Upper lobe of left lung (tissue), 6 donors: ENCODE results near the gene HYAL1. TPM values are rescaled to one million over a fixed set of nuclear protein-coding genes. Genes with fewer than 3 reads are reported as not detected.

ENCODE experiments used
- ATAC-seq, 2 donors: fragments of 200-7000 bp; cut with Tn5 transposase; one replicate each; pipeline ENCODE4 v1.9.1; 2022; ENCODE audit warnings: mild to moderate bottlenecking in 2 of 2, moderate library complexity in 2 of 2; ENCODE audit not compliant: low FRiP score in 2 of 2
- DNase-seq, 2 donors: peaks; one replicate each; pipeline ENCODE4 v3.0.0-alpha.2; 2019 to 2020
- H3K27ac ChIP-seq, 4 donors: fragments of 200-600 bp; sonication (generic); one replicate each; pipeline ENCODE4 v1.5.1; 2016 to 2019
- H3K27me3 ChIP-seq, 4 donors: fragments of 200-600 bp; sonication (generic); one replicate each; pipeline ENCODE4 v1.5.1; 2017 to 2019
- H3K36me3 ChIP-seq, 4 donors: fragments of 200-600 bp; sonication (generic); one replicate each; pipeline ENCODE4 v1.5.1; 2016 to 2019
- H3K4me1 ChIP-seq, 4 donors: fragments of 200-600 bp; sonication (generic); one replicate each; pipeline ENCODE4 v1.5.1; 2018 to 2019
- H3K4me3 ChIP-seq, 4 donors: fragments of 200-600 bp; sonication (generic); one replicate each; pipeline ENCODE4 v1.5.1; 2017 to 2019; ENCODE audit warnings: mild to moderate bottlenecking in 2 of 4, moderate library complexity in 1 of 4
- H3K9me3 ChIP-seq, 4 donors: fragments of 200-600 bp; sonication (generic); one replicate each; pipeline ENCODE4 v1.5.1; 2018 to 2019
- CTCF ChIP-seq, 6 experiments: fragments of 450-650 bp in 4 of 6; fragments of 200-600 bp in 2 of 6; sonication (generic) in 2 of 6; IDR thresholded peaks; one replicate each; pipeline ENCODE4 v1.5.1; 2016 to 2019; ENCODE audit warnings: antibody characterized with exemption in 6 of 6
- EP300 ChIP-seq, 4 donors: sonication (generic); formaldehyde crosslinking; IDR thresholded peaks; one replicate each; pipeline ENCODE4 v1.5.1; 2017; ENCODE audit warnings: antibody characterized with exemption in 4 of 4, control low read depth in 2 of 4
- POLR2A ChIP-seq, 4 donors: fragments of 450-650 bp; IDR thresholded peaks; one replicate each; pipeline ENCODE4 v1.5.1; 2016 to 2017; ENCODE audit warnings: antibody characterized with exemption in 4 of 4, mild to moderate bottlenecking in 2 of 4
- POLR2AphosphoS5 ChIP-seq, 2 donors: sonication (generic); formaldehyde crosslinking; IDR thresholded peaks; one replicate each; pipeline ENCODE4 v1.5.1; 2017; ENCODE audit warnings: antibody characterized with exemption in 2 of 2
- WGBS, 2 donors: methylation state at CpG; one replicate each; pipeline ENCODE4 v1.1.5; 2017 to 2018; 5-methylcytosine and 5-hydroxymethylcytosine counted together
- total RNA-seq, 6 donors: library from RNA; depleted of rRNA in 4 of 6; stranded (reverse); fragments of >200 nt in 4 of 6; gene quantifications; one replicate each; pipeline versions ENCODE4 v1.1.0 to v1.2.1, GENCODE V29; 2016 to 2021
- donor health status: DM: no; HTN: no; CAD: no; lungs with moderate emphysema.
- donor health status: DM: no; HTN: yes; CAD: no; lungs with severe emphysema.

HYAL1 gene
- total RNA-seq, 6 donors from 2014 or later = 22.0 to 99.1 (median 63.0) TPM

DNA sequence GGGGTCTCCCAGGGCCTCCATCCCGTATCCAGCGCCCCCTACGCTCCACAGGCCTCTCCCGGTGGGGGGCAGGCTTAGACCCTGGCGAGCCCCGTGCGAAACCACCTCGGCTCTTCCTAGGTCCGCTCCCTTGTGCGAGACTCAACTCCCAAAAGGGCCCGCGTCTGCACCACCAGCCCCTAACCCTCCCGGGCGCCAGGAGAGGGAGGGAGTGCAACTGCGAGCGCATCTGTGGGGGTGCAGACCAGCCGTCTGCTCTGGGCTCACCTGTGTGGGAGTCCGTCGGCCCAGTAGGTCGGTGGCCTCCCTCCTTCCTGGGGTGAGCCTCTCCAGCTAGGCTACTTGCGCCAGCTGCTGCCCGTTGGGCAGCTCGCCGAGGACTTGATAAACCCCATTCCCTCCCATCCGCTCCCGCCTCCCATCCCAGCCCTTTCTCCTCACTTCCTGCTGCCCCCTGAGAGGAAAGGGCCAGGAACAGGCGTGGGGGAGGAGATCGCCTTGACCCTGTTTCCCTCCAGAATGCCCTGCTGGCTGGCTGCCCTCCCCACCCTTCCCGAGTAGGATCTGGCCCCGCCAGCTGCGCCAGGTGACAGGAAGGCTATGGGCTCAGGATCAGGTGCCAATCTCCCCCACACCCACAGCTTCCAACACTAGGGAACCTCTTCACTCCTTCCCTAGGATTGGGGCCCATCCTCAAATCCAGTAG, 19.2 kb upstream of the HYAL1 start, which contains the start of gene HYAL2:
Gene HYAL2 (minus strand): TSS at position 360 of the 706 bp plus-strand sequence. CDS start 2,256 bp downstream, outside the sequence.
- peak in 1 of 2 donors; percentile 1 for ATAC-seq

GRCh38 chr3:50322115-50322385, 18.7 kb upstream of the HYAL1 start:
- no peak for ATAC-seq

More for the DNA sequence above, 19.2 kb upstream of the HYAL1 start, which contains the start of gene HYAL2:
- H3K36me3 ChIP-seq = peaks cover 9 to 52% (median 34%) of the 10 kb centered on the region in 4 donors
- peak; percentile 60 to 82 for DNase-seq
- H3K4me3 ChIP-seq = peak within 1 kb of the TSS; percentile 65 to 96 (median 74)
- H3K9me3 ChIP-seq = no peaks in the 10 kb centered on the region
- peak within 1 kb of the TSS; percentile 94 to 97 (median 95) for H3K27ac ChIP-seq
- H3K4me1 ChIP-seq = peaks cover 71 to 87% (median 82%) of the 10 kb centered on the region in 4 donors
- H3K27me3 ChIP-seq = no peaks in the 10 kb centered on the region
- TF ChIP-seq EP300 (IDR thresholded peaks at IDR 0.05) = peak in 2 of 4 donors; percentile 82 to 93
- no peak for TF ChIP-seq CTCF (IDR thresholded peaks at IDR 0.05)
- peak; percentile 90 to 93 for TF ChIP-seq POLR2AphosphoS5 (IDR thresholded peaks at IDR 0.05)
- TF ChIP-seq POLR2A (IDR thresholded peaks at IDR 0.05) = peak in 3 of 4 donors; percentile 29 to 66 (median 57)
- WGBS, 2 donors = 26 to 36% methylated on average over 24 to 31 of the region's 31 CpGs

GRCh38 chr3:50321336-50322114, 18.2 kb upstream of the HYAL1 start:
- WGBS, 2 donors = 3% methylated on average over 21 of the region's 59 CpGs; no CpG with 5 or more reads in 1 of the 2 donors
- no peaks in the 10 kb centered on the region for H3K9me3 ChIP-seq
- DNase-seq (peak; percentile 90 to 95), ATAC-seq (peak; percentile 78 to 92)
- no peaks in the 10 kb centered on the region for H3K27me3 ChIP-seq
- H3K4me1 ChIP-seq = peaks cover 73 to 87% (median 82%) of the 10 kb centered on the region in 4 donors
- H3K27ac ChIP-seq = peak overlapping the region; percentile 94 to 97 (median 95)
- TF ChIP-seq EP300 (IDR thresholded peaks at IDR 0.05) (no peak), POLR2A (IDR thresholded peaks at IDR 0.05) (peak in 3 of 4 donors; percentile 24 to 89 (median 44)), POLR2AphosphoS5 (IDR thresholded peaks at IDR 0.05) (peak in 1 of 2 donors; percentile 32), CTCF (IDR thresholded peaks at IDR 0.05) (peak; percentile 37 to 74 (median 52))
- peak overlapping the region; percentile 65 to 96 (median 74) for H3K4me3 ChIP-seq
- H3K36me3 ChIP-seq = peaks cover 9 to 62% (median 40%) of the 10 kb centered on the region in 4 donors

More at GRCh38 chr3:50322115-50322385, 18.7 kb upstream of the HYAL1 start:
- Histone ChIP-seq H3K4me1 (peaks cover 71 to 87% (median 82%) of the 10 kb centered on the region in 4 donors), H3K4me3 (peak overlapping the region; percentile 65 to 96 (median 74)), H3K27me3 (no peaks in the 10 kb centered on the region), H3K36me3 (peaks cover 9 to 57% (median 39%) of the 10 kb centered on the region in 4 donors), H3K27ac (peak overlapping the region; percentile 94 to 97 (median 95)), H3K9me3 (no peaks in the 10 kb centered on the region)
- 19 to 27% methylated on average over 2 to 7 of the region's 14 CpGs for WGBS, 2 donors
- TF ChIP-seq POLR2AphosphoS5 (IDR thresholded peaks at IDR 0.05) = no peak
- no peak for TF ChIP-seq EP300 (IDR thresholded peaks at IDR 0.05)
- TF ChIP-seq CTCF (IDR thresholded peaks at IDR 0.05) = peak in 1 of 6 experiments; percentile 4
- peak in 1 of 4 donors; percentile 47 for TF ChIP-seq POLR2A (IDR thresholded peaks at IDR 0.05)
- peak in 1 of 2 donors; percentile 88 for DNase-seq

- 1% methylated on average over 13 to 25 of the region's 45 CpGs for WGBS, 2 donors
- no peaks in the 10 kb centered on the region for H3K27me3 ChIP-seq
- peak overlapping the region; percentile 65 to 96 (median 74) for H3K4me3 ChIP-seq
- DNase-seq (peak; percentile 83 to 95), ATAC-seq (peak in 1 of 2 donors; percentile 84)
- peak overlapping the region; percentile 94 to 97 (median 95) for H3K27ac ChIP-seq
- peaks cover 11 to 62% (median 38%) of the 10 kb centered on the region in 4 donors for H3K36me3 ChIP-seq
- H3K4me1 ChIP-seq = peaks cover 76 to 89% (median 87%) of the 10 kb centered on the region in 4 donors
- no peaks in the 10 kb centered on the region for H3K9me3 ChIP-seq
- TF ChIP-seq EP300 (IDR thresholded peaks at IDR 0.05) (no peak), POLR2A (IDR thresholded peaks at IDR 0.05) (peak in 1 of 4 donors; percentile 19), POLR2AphosphoS5 (IDR thresholded peaks at IDR 0.05) (peak; percentile 6 to 45)
Observed at GRCh38 chr3:50320853-50321335, 17.5 kb upstream of the HYAL1 start.
